ENCODE measurements around the gene KCNJ4. TPM values are rescaled to one million over a fixed set of nuclear protein-coding genes. Genes with fewer than 3 reads are reported as not detected.
A peak's percentile ranks its signal among the peaks of the same experiment; 100 is the strongest.

The KCNJ4 gene
- total RNA-seq, 1 donor from 2014 or later: 0.82 TPM

DNA sequence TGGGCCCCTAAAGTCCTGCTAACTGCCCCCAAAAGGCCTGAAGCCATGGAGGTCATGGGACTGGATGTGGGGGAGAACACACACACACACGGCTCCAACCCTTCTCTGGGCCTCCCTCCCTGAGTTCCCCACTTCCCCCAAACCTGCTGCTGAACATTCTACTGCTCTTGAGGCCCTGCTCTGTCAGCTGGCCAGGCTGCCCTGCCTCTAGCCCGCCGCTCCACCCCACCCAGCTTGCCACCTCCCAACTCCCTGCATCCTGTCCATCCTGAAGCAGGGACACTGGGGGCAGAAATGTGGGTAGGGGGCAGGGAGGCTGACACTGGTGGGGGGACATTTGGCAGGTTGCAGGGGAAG is 1.0 kb downstream of the KCNJ4 start:
- H4K20me1 ChIP-seq (ENCODE audit: low read depth): peaks cover 17% of the 10 kb centered on the region
- Mint-ChIP-seq H3K4me1 (peaks cover 56% of the 10 kb centered on the region), H3K36me3 (no peaks in the 10 kb centered on the region), H3K27ac (no peak overlapping the region), H3K4me3 (peak overlapping the region; percentile 89), H3K27me3 (ENCODE audit: insufficient read depth, low read depth) (peaks cover 20% of the 10 kb centered on the region), H3K9me3 (no peaks in the 10 kb centered on the region)
- no peaks in the 10 kb centered on the region for H3K9me3 ChIP-seq (ENCODE audit: low read depth)
- DNase-seq (ENCODE audit: low spot score): no peak
- peaks cover 27% of the 10 kb centered on the region for H3K4me1 ChIP-seq
- peaks cover 78% of the 10 kb centered on the region for H3K27me3 ChIP-seq
- no peak for TF ChIP-seq EZH2phosphoT487 (IDR thresholded peaks at IDR 0.05)
- no peak overlapping the region for H2AFZ ChIP-seq (replicated peaks)
- peak overlapping the region; percentile 88 for H3K4me2 ChIP-seq
- H3K36me3 ChIP-seq: no peaks in the 10 kb centered on the region
- H3K79me2 ChIP-seq (ENCODE audit: low read depth): no peaks in the 10 kb centered on the region
- H3K27ac ChIP-seq: no peak overlapping the region
- H3K9ac ChIP-seq: no peak overlapping the region
- H3F3A ChIP-seq (ENCODE audit: low read depth): peaks cover 13% of the 10 kb centered on the region
- H3K4me3 ChIP-seq: peak overlapping the region; percentile 59

DNA sequence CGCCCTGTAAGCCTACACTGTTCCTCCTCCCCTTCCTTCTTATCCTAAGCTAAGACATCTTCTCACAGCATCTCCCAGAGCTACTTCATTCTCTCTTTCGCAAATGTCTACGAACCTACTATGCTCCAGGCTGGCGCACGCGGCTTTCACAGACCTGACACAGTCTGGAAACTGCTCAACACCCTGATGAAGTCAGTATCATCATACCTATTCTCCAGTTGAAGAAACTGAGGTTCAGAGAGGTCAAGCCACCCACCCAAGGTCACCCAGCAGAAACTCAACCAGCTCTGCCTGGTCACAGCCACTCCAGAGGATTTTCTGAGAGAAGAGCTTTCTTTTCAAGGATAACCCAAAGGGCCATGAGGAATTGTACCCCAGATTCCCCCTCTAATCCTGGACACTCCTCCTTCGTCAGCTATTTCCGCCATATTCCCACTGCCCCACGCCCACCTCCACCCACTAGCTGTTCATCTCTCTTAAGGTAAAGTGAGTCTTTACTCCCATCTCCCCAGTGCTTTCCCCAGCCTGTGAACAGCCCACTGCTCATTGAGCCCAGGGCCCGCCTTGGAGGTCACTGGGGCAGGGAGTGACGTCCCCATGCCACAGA is 1.8 kb downstream of the KCNJ4 start:
- peaks cover 27% of the 10 kb centered on the region for H3K4me1 ChIP-seq
- H3K27ac Mint-ChIP-seq: no peak overlapping the region
- peaks cover 52% of the 10 kb centered on the region for H3K4me1 Mint-ChIP-seq
- H3K4me2 ChIP-seq: no peak overlapping the region
- H3K9ac ChIP-seq: no peak overlapping the region
- H4K20me1 ChIP-seq (ENCODE audit: low read depth): peaks cover 17% of the 10 kb centered on the region
- H3K27ac ChIP-seq: no peak overlapping the region
- no peak for DNase-seq (ENCODE audit: low spot score)
- peaks cover 70% of the 10 kb centered on the region for H3K27me3 ChIP-seq
- H3K4me3 Mint-ChIP-seq: peak overlapping the region; percentile 89
- no peaks in the 10 kb centered on the region for H3K9me3 ChIP-seq (ENCODE audit: low read depth)
- H3K4me3 ChIP-seq: no peak overlapping the region
- TF ChIP-seq, protein P1, sequence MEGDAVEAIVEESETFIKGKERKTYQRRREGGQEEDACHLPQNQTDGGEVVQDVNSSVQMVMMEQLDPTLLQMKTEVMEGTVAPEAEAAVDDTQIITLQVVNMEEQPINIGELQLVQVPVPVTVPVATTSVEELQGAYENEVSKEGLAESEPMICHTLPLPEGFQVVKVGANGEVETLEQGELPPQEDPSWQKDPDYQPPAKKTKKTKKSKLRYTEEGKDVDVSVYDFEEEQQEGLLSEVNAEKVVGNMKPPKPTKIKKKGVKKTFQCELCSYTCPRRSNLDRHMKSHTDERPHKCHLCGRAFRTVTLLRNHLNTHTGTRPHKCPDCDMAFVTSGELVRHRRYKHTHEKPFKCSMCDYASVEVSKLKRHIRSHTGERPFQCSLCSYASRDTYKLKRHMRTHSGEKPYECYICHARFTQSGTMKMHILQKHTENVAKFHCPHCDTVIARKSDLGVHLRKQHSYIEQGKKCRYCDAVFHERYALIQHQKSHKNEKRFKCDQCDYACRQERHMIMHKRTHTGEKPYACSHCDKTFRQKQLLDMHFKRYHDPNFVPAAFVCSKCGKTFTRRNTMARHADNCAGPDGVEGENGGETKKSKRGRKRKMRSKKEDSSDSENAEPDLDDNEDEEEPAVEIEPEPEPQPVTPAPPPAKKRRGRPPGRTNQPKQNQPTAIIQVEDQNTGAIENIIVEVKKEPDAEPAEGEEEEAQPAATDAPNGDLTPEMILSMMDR (IDR thresholded peaks at IDR 0.05): no peak
- TF ChIP-seq EZH2 (IDR thresholded peaks at IDR 0.05) (no peak), EZH2phosphoT487 (IDR thresholded peaks at IDR 0.05) (no peak)
- peaks cover 11% of the 10 kb centered on the region for H3F3A ChIP-seq (ENCODE audit: low read depth)
- H2AFZ ChIP-seq (replicated peaks): no peak overlapping the region
- H3K27me3 Mint-ChIP-seq (ENCODE audit: insufficient read depth, low read depth): peaks cover 19% of the 10 kb centered on the region
- H3K36me3 Mint-ChIP-seq: no peaks in the 10 kb centered on the region
- H3K79me2 ChIP-seq (ENCODE audit: low read depth): no peaks in the 10 kb centered on the region
- no peaks in the 10 kb centered on the region for H3K9me3 Mint-ChIP-seq
- no peaks in the 10 kb centered on the region for H3K36me3 ChIP-seq

DNA sequence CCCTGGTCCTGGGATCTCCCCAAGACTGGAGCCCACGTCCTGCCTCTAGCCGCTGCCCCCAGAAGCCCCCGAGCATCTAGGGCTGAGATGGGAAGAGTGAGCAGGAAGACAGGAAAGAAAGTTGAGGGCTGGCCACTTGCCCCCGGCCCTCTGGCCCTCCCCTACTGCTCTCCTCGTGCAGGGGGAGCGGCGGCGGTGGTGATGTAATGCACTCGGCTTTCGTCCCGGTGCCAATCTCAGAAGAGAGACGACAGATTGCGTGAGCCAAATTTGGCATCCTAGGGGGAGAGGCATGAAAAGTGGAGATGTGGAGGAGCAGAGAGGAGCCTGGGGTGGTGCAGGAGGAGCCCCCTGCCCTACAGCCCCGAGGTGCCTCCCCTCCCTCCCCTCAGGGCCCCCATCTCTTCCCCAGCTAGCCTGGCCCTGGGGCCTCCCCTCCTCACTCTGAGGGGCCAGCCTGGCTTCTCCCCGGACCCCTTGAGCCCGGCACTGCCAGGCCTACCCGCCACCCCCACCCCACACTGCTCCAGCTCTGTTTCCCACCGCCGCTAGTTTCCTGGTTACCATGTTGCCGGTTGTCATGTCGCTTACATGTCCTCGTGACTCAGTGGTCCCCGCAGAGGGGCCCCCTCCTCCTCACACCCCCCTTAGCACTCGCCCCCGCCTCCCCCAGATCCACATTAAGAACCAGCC is 2.5 kb downstream of the KCNJ4 start:
- peaks cover 17% of the 10 kb centered on the region for H4K20me1 ChIP-seq (ENCODE audit: low read depth)
- peaks cover 27% of the 10 kb centered on the region for H3K4me1 ChIP-seq
- peaks cover 49% of the 10 kb centered on the region for H3K4me1 Mint-ChIP-seq
- no peak for TF ChIP-seq EZH2phosphoT487 (IDR thresholded peaks at IDR 0.05)
- no peak for TF ChIP-seq EZH2 (IDR thresholded peaks at IDR 0.05)
- TF ChIP-seq, protein P1 (IDR thresholded peaks at IDR 0.05): no peak
- H3K4me2 ChIP-seq: no peak overlapping the region
- H3K4me3 ChIP-seq: no peak overlapping the region
- H3K27me3 ChIP-seq: peaks cover 63% of the 10 kb centered on the region
- no peaks in the 10 kb centered on the region for H3K9me3 Mint-ChIP-seq
- H3K9me3 ChIP-seq (ENCODE audit: low read depth): no peaks in the 10 kb centered on the region
- no peak overlapping the region for H3K9ac ChIP-seq
- no peak for DNase-seq (ENCODE audit: low spot score)
- H3K4me3 Mint-ChIP-seq: peak overlapping the region; percentile 59
- H3F3A ChIP-seq (ENCODE audit: low read depth): peaks cover 11% of the 10 kb centered on the region
- H2AFZ ChIP-seq (replicated peaks): no peak overlapping the region
- H3K36me3 ChIP-seq: no peaks in the 10 kb centered on the region
- no peak overlapping the region for H3K27ac ChIP-seq
- no peaks in the 10 kb centered on the region for H3K36me3 Mint-ChIP-seq
- H3K27ac Mint-ChIP-seq: no peak overlapping the region
- H3K79me2 ChIP-seq (ENCODE audit: low read depth): no peaks in the 10 kb centered on the region
- H3K27me3 Mint-ChIP-seq (ENCODE audit: insufficient read depth, low read depth): peaks cover 17% of the 10 kb centered on the region

DNA sequence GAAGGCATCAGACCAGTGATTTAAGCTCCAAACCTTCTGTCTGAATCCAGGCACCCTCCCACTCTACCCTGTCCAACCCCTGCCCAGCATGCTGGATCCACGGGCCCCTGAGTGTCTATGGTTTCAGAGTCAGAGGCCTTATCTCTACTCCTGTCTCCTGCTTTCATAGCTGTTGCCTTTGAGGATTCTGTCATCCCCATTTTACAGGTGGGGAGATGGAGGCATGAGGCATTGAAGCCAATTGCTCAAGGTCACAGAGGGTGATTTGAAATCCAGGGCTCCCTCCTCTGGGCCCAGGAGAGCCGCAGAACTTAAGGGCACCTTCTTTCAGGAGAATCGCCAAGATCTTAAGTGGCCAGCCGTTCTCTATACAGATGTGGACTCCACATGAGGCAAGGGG is 3.1 kb downstream of the KCNJ4 start:
- Mint-ChIP-seq H3K36me3 (no peaks in the 10 kb centered on the region), H3K27me3 (ENCODE audit: insufficient read depth, low read depth) (peaks cover 12% of the 10 kb centered on the region), H3K9me3 (no peaks in the 10 kb centered on the region), H3K4me3 (no peak overlapping the region), H3K27ac (no peak overlapping the region), H3K4me1 (peaks cover 43% of the 10 kb centered on the region)
- Histone ChIP-seq H3K36me3 (no peaks in the 10 kb centered on the region), H2AFZ (replicated peaks) (no peak overlapping the region), H3K4me3 (no peak overlapping the region), H3K27me3 (peaks cover 57% of the 10 kb centered on the region), H3K9ac (no peak overlapping the region), H4K20me1 (ENCODE audit: low read depth) (peaks cover 17% of the 10 kb centered on the region), H3K9me3 (ENCODE audit: low read depth) (no peaks in the 10 kb centered on the region), H3K27ac (no peak overlapping the region), H3K4me2 (peak overlapping the region; percentile 45), H3F3A (ENCODE audit: low read depth) (peaks cover 11% of the 10 kb centered on the region), H3K79me2 (ENCODE audit: low read depth) (no peaks in the 10 kb centered on the region), H3K4me1 (peaks cover 27% of the 10 kb centered on the region)
- TF ChIP-seq EZH2phosphoT487 (IDR thresholded peaks at IDR 0.05) (no peak), EZH2 (IDR thresholded peaks at IDR 0.05) (no peak)
- TF ChIP-seq, protein P1 (IDR thresholded peaks at IDR 0.05): no peak
- DNase-seq (ENCODE audit: low spot score): no peak

Measured in neural progenitor cell (in vitro differentiated cells).